ENCODE results near the gene NOTO.

- TF ChIP-seq CTCF (IDR thresholded peaks at IDR 0.05), result no peak
- no peak for TF ChIP-seq POLR2A (IDR thresholded peaks at IDR 0.05)
These were observed 52.1 kb downstream of the NOTO start for GRCh38 chr2:73254343-73255006.

Measured in adrenal gland (tissue), 5 donors.